Left renal pelvis (tissue), 4 donors: Measurements from ENCODE around the gene CETP. TPM values are rescaled to one million over a fixed set of nuclear protein-coding genes. Genes with fewer than 3 reads are reported as not detected.

ENCODE experiments used
- DNase-seq, 4 donors: peaks; one replicate each; pipeline ENCODE4 v3.0.0-alpha.2; 2013; ENCODE audit warnings: low read depth in 4 of 4, low spot score in 3 of 4
- polyA plus RNA-seq, 4 donors: library from polyadenylated mRNA; unstranded; fragments of 120-200 nt; gene quantifications; one replicate each; pipeline ENCODE4 v1.2.1, GENCODE V29; 2013; ENCODE audit not compliant: insufficient read length in 4 of 4

Gene CETP
- polyA plus RNA-seq, 4 donors, result 7.3 to 13.4 (median 11.4) TPM

GRCh38 chr16:57016301-57016700 lies 54.6 kb downstream of the CETP start:
- DNase-seq, result no peak

- no peak for DNase-seq
These were observed 55.1 kb downstream of the CETP start for GRCh38 chr16:57016831-57017230.

- no peak for DNase-seq
These were observed 55.5 kb downstream of the CETP start for GRCh38 chr16:57017251-57017650.

GRCh38 chr16:57019746-57020145 lies 58.0 kb downstream of the CETP start:
- DNase-seq, result no peak

- DNase-seq, result no peak
These were observed 58.9 kb downstream of the CETP start for GRCh38 chr16:57020651-57021050.

GRCh38 chr16:57021757-57022156 lies 60.0 kb downstream of the CETP start:
- DNase-seq, result no peak

GRCh38 chr16:57022445-57022844 lies 60.7 kb downstream of the CETP start:
- no peak for DNase-seq

GRCh38 chr16:57023541-57024249 lies 61.9 kb downstream of the CETP start:
- DNase-seq, result no peak

GRCh38 chr16:57024894-57025680 lies 63.3 kb downstream of the CETP start:
- DNase-seq, result no peak

- DNase-seq, result no peak
These were observed 64.4 kb downstream of the CETP start for GRCh38 chr16:57025941-57026777.

- DNase-seq, result no peak
These were observed 65.0 kb downstream of the CETP start for GRCh38 chr16:57026778-57027062.

- no peak for DNase-seq
These were observed 65.3 kb downstream of the CETP start for GRCh38 chr16:57027067-57027466.

- DNase-seq, result no peak
These were observed 66.3 kb downstream of the CETP start for GRCh38 chr16:57028086-57028485.

GRCh38 chr16:57029161-57030160 lies 67.7 kb downstream of the CETP start:
- DNase-seq, result no peak

GRCh38 chr16:57030346-57030902 lies 68.7 kb downstream of the CETP start:
- no peak for DNase-seq

- DNase-seq, result no peak
These were observed 69.4 kb downstream of the CETP start for GRCh38 chr16:57031156-57031555.

GRCh38 chr16:57032346-57032745 lies 70.6 kb downstream of the CETP start:
- no peak for DNase-seq

GRCh38 chr16:57032931-57033330 lies 71.2 kb downstream of the CETP start:
- no peak for DNase-seq
